ENCODE data around the gene CADPS2.

Gene CADPS2

DNA sequence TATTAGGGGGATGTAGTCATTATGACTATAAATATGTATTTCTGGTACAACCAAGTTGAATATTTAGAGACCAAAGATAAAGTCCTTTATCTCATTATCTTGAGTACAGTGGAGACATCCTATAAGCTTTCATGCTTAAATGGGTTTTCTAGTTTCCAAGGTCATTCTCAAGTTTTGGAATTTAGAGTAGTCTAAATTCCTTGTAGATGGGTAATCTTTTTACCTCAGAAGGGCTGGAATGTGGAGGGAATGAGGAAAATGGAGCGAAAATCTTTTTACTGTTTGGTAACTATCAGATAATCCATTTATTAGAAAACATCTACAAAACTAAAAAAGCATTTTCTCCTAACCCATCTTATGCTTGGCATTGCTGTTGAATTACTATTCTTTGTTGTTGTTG lies 368.7 kb downstream of the CADPS2 start:
- DNase-seq: no peak

GRCh38 chr7:122515404-122515803 lies 370.9 kb downstream of the CADPS2 start:
- DNase-seq: no peak

DNA sequence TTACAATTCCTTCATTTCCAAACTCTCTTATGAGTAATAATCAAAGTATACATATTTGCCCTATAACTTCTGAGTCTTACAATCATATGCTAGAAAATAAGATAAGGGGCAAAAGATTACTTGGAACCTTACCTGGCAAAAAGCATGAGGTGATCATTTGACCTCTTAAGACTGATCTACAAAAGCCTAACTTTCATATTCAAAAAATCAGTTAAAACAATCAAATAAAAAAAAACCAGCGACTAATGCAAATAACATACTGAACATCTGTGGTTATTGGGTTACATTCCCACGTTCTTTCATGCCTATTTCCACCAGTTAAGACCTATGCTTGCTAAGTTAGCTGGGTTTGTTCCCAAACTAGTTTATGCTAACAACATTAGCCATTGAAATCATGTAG lies 375.0 kb downstream of the CADPS2 start:
- no peak for DNase-seq

GRCh38 chr7:122507591-122507990 lies 378.7 kb downstream of the CADPS2 start:
- no peak for DNase-seq

DNA sequence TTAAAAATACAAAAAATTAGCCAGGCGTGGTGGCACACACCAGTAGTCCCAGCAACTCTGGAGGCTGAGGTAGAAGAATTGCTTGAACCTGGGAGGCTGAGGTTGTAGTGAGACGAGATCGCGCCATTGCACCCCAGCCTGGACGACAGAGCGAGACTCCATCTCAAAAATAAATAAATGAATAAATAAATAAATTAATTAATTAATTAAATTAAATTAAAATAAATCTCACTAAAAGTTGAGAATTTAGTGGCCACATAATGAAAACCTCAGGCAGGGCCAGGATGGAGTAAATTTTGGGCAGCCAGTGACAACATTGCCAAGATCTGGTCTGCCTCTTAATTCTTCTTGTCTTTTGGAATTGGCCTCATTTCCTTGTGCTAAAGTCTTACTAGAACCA lies 394.3 kb downstream of the CADPS2 start:
- no peak for DNase-seq

- DNase-seq: no peak
These were observed 398.0 kb downstream of the CADPS2 start for GRCh38 chr7:122488241-122488640.

- no peak for DNase-seq
These were observed 399.1 kb downstream of the CADPS2 start for GRCh38 chr7:122487131-122487530.

GRCh38 chr7:122485856-122486255 lies 400.4 kb downstream of the CADPS2 start:
- no peak for DNase-seq

DNA sequence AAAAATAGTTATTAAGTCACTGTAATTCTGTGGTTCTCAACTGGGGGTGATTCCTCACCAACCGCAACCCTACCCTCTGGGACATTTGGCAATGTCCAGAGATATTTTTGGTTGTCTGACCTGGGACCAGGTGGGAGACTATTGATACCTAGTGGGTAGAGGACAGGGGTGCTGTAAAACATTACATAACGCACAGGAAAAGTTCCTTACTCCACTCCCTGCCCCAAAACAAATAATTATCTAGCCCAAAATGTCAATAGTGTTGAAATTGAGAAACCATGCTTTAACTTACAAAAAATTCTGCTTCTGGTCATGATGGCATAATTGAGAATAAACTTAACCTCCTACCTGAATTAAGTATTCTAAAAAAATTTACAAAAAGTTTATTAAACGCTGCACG lies 404.0 kb downstream of the CADPS2 start:
- DNase-seq: no peak

GRCh38 chr7:122470859-122471258 lies 415.4 kb downstream of the CADPS2 start:
- DNase-seq: no peak

DNA sequence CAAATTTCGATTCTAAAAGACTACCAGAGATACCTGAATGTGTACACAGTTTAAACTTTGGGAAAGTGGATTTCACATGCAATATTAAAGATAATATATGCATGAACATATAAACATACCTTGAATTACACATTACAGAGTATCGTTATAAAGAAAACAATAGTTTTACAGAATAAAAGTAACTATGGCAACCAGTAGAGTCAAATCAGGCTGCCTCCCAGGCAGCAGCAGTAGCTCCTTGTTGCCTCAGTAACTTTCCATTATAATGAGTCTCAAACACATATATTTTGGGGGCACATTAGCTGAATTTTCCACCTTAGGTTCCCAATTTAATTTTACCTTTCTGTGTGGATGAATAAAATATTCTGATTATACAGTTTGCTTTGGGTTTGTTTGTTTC lies 417.3 kb downstream of the CADPS2 start:
- no peak for DNase-seq

DNA sequence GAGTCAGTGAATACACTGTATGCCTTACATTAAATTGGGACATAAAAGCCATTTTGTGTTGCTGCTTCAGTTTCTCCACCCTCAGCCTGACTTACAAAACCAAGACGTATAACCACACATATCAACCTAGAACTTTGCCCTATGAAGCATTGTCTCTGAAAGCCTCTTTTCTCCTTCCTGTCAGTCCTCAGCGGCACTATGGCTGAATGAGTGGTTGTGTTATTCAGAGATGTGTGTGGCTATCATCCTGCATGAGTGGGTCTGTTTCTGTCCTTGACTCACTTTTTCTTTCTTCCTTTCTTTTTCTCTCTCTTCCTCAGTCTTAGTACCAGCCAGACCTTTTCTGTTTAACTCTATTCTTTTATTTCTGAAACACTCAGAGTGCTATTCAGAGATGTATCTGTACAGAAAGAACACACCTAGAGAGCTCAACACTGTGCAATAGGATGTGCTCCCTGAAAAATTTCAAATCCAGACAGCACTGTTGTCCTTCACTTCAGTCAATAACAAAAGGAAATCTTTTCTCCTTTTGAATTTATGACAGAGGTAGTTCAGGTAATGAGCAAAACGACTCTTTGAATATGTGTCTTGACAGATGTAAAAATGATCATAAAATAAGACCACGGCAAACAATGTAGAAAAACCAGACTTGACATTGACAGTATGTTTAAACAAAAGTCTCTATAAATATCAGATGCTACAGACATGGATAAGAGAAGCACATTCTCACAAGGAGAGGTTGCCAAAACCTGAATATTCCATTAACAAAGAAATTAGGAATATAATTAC lies 418.4 kb downstream of the CADPS2 start:
- no peak for DNase-seq

GRCh38 chr7:122465296-122465695 lies 421.0 kb downstream of the CADPS2 start:
- DNase-seq: no peak

- DNase-seq: no peak
These were observed 422.6 kb downstream of the CADPS2 start for GRCh38 chr7:122463631-122464030.

GRCh38 chr7:122460936-122461335 lies 425.3 kb downstream of the CADPS2 start:
- no peak for DNase-seq

DNA sequence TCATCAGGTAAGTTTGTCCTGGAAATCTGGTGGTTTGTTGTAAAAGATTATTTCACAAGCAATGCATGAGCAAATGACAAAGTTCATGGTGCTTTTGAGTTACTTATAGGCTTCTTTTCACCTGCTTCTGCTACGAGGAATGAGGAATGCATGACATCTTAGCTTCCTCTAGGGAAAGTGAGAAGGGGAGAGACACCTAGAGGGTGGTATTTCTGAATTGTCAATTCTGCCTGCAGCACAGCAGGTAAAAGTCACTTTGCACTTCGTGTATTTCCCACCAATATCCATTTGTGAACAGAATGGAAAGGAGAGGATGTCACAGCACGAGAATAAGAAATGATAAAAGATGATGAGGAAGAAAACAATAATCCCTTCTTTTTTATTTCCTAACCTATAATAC lies 428.3 kb downstream of the CADPS2 start:
- no peak for DNase-seq

GRCh38 chr7:122457325-122457724 lies 428.9 kb downstream of the CADPS2 start:
- peak; percentile 9 for DNase-seq

GRCh38 chr7:122454776-122455507 lies 431.3 kb downstream of the CADPS2 start:
- no peak for DNase-seq

GRCh38 chr7:122453432-122453831 lies 432.8 kb downstream of the CADPS2 start:
- DNase-seq: no peak

- DNase-seq: no peak
These were observed 437.2 kb downstream of the CADPS2 start for GRCh38 chr7:122448893-122449589.

- DNase-seq: no peak
These were observed 443.3 kb downstream of the CADPS2 start for GRCh38 chr7:122442929-122443328.

GRCh38 chr7:122438492-122438891 lies 447.8 kb downstream of the CADPS2 start:
- DNase-seq: no peak

DNA sequence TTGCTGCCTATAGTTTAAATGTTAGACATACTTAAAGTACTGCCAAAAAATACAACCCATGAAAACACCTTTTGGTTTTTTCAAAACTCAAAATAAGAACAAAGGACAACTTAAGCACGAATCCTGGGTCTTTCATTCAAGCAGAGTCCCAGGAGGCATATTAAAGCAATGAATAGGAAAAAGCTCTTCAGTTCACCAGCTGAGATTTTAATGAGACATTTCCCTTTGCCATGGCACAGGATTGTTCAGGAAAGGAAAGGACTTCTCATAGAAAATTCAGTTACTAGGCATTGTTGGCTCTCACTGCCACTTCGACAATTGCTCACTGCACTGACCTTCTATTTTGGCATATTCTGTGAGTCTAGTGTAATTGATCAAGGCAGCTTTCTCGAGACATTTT lies 448.3 kb downstream of the CADPS2 start:
- DNase-seq: no peak

- DNase-seq: no peak
These were observed 452.5 kb downstream of the CADPS2 start for GRCh38 chr7:122433765-122434164.

Measured in COR-L47 (cell line).